ENCODE measurements around the gene IGFLR1. TPM values are rescaled to one million over a fixed set of nuclear protein-coding genes. Genes with fewer than 3 reads are reported as not detected.
A peak's percentile ranks its signal among the peaks of the same experiment; 100 is the strongest.

Gene IGFLR1
- total RNA-seq, 2 experiments from 2014 or later, result 51.7 to 117 TPM

DNA sequence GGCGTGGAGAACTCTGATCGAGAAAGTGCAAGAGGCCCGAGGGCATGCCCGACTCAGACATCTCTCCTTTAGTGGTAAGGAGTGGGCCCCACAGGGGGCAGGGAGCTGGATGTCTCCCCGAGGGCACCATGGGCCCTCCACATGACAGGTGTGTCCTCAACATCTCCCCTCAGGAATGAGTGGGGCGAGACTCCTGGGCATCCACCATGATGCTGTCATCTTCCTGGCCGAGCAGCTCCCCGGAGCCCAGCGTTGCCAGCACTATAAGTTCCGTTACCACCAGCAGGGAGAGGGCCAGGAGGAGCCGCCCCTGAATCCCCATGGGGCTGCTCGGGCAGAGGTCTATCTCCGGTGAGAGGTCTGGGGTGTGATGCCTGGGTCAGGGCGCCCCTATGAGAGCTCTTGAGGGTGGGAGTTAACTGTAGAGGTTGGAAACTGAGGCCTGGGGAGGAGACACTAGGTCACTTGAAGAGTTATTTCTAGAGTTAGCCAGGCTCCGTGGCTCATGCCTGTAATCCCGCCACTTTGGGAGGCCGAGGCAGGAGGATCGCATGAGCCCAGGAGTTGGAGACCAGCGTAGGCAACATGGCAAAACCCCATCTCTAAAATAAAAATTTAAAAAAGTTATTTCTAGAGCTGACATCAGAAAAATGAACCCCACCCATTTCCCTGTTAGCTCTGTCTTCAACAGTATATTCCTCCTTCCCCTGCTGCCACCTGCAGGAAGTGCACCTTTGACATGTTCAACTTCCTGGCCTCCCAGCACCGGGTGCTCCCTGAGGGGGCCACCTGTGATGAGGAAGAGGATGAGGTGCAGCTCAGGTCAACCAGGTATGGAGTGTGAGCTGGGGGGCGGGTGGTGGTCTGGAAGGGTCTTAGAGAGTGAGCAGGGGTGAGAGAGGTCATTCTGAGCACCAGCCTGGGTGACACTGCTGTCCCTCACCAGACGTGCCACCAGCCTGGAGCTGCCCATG, 5.1 kb downstream of the IGFLR1 start:
- CTCF ChIA-PET, result interaction anchor here (0.8 to 2.4 kb wide), 7 partner anchors 10 to 195 kb away, joined by 3 to 9 read pairs (median 5); partner anchors contain the start of gene LIN37
- Mint-ChIP-seq H3K27ac (no peak overlapping the region), H3K36me3 (peaks cover 33% of the 10 kb centered on the region), H3K4me1 (peaks cover 14% of the 10 kb centered on the region), H3K4me3 (no peak overlapping the region), H3K9me3 (ENCODE audit: low read depth) (no peaks in the 10 kb centered on the region), H3K27me3 (no peaks in the 10 kb centered on the region)
- DNase-seq, result peak; percentile 56
- no peak for ATAC-seq

DNA sequence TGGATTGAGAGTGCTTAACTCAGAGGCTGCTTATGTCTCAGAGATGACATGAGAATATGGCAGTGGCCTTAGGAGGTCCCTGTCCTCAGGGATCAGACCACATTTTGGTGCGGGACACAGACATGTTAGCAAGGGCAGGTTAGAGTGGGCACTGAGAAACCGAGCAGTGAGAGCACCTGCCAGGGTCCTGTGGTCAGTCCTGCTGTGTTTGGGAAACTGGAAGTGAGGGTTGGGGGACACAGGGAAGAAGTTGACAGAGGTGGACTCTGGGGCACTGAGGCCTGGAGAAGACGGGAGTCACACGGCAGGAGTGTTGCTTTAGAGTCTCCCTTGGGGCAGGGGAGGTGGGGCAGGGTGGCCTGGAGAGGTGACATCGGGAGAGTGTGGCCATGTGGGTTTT, 7.4 kb downstream of the IGFLR1 start:
- H3K4me1 Mint-ChIP-seq, result peaks cover 7% of the 10 kb centered on the region
- no peaks in the 10 kb centered on the region for H3K27me3 Mint-ChIP-seq
- H3K36me3 Mint-ChIP-seq, result peaks cover 43% of the 10 kb centered on the region
- no peak for DNase-seq
- no peak for ATAC-seq
- no peak overlapping the region for H3K27ac Mint-ChIP-seq
- no peak overlapping the region for H3K4me3 Mint-ChIP-seq
- H3K9me3 Mint-ChIP-seq (ENCODE audit: low read depth), result no peaks in the 10 kb centered on the region
- CTCF ChIA-PET, result interaction anchor here (1.5 kb wide), 1 partner anchor 23 kb away, joined by 3 read pairs; no protein-coding TSS in a partner anchor

DNA sequence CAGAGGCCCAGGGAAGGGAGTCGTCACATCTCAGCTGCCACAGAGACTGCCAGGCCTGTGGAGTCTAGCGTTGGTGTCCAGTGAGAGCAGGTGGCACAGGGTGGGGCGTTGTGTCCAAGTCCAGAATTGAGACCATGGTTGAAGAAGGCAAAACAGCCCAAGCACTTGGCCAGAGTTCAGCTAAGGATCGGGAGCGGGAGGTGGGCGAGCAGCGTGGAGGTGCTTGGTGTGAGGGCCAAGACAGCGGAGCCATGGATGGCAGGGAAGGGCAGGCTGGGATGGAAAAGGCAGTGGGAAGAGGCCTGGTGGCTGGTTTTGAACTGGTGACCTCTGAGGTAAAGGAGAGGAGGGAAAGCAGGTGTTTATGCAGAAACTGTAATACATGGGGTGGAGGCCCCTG, 8.0 kb downstream of the IGFLR1 start:
- CTCF ChIA-PET, result interaction anchor here (1.5 kb wide), 1 partner anchor 22 kb away, joined by 3 read pairs; no protein-coding TSS in a partner anchor
- ATAC-seq (no peak), DNase-seq (no peak)
- Mint-ChIP-seq H3K27me3 (no peaks in the 10 kb centered on the region), H3K27ac (peak overlapping the region; percentile 12), H3K4me1 (peaks cover 2% of the 10 kb centered on the region), H3K9me3 (ENCODE audit: low read depth) (no peaks in the 10 kb centered on the region), H3K4me3 (no peak overlapping the region), H3K36me3 (peaks cover 46% of the 10 kb centered on the region)

DNA sequence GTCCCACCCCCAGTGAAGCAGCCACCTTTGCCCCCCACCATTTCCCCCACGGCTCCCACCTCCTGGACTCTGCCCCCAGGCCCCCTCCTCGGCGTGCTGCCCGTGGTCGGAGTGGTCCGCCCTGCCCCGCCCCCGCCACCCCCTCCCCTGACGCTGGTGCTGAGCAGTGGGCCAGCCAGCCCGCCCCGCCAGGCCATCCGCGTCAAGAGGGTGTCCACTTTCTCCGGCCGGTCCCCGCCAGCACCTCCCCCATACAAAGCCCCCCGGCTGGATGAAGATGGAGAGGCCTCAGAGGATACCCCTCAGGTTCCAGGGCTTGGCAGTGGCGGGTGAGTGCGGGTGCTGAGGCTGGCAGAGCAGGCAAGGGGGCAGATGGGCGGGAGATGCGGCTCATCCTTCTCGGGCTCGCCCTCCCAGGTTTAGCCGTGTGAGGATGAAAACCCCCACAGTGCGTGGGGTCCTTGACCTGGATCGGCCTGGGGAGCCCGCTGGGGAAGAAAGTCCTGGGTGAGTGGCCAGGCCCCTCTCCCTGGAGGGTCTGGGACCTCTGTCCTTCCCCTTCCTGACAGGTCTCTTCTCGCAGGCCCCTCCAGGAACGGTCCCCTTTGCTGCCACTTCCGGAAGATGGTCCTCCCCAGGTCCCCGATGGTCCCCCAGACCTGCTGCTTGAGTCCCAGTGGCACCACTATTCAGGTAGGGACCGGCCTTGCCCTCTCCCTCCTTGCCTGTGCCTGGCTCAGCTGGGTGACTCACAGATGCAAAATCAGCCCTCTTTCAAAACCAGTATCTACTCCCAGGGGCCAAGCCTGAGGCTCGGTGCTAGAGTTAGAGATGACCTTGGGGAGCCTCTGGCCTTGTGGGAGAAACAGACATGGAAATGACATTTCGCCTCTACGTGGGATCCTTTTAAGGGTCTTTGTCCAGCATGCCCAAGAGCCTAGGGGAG, 8.8 kb downstream of the IGFLR1 start:
- H3K27me3 Mint-ChIP-seq, result no peaks in the 10 kb centered on the region
- H3K27ac Mint-ChIP-seq, result no peak overlapping the region
- no peak overlapping the region for H3K4me3 Mint-ChIP-seq
- no peaks in the 10 kb centered on the region for H3K9me3 Mint-ChIP-seq (ENCODE audit: low read depth)
- no peak for ATAC-seq
- DNase-seq, result no peak
- CTCF ChIA-PET, result no interaction called here
- H3K4me1 Mint-ChIP-seq, result peaks cover 2% of the 10 kb centered on the region
- peaks cover 48% of the 10 kb centered on the region for H3K36me3 Mint-ChIP-seq

DNA sequence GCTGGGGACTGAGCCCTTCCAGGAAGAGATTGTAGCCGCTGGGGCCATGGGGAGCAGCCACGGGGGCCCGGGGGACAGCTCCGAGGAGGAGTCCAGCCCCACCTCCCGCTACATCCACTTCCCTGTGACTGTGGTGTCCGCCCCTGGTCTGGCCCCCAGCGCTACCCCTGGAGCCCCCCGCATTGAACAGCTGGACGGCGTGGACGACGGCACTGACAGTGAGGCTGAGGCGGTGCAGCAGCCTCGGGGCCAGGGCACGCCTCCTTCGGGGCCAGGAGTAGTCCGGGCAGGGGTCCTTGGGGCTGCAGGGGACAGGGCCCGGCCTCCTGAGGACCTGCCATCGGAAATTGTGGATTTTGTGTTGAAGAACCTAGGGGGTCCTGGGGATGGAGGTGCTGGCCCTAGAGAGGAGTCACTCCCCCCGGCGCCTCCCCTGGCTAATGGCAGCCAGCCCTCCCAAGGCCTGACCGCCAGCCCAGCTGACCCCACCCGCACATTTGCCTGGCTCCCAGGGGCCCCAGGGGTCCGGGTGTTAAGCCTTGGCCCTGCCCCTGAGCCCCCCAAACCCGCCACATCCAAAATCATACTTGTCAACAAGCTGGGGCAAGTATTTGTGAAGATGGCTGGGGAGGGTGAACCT, 9.6 kb downstream of the IGFLR1 start:
- H3K9me3 Mint-ChIP-seq (ENCODE audit: low read depth), result no peaks in the 10 kb centered on the region
- H3K4me1 Mint-ChIP-seq, result peaks cover 2% of the 10 kb centered on the region
- no peaks in the 10 kb centered on the region for H3K27me3 Mint-ChIP-seq
- H3K4me3 Mint-ChIP-seq, result no peak overlapping the region
- H3K27ac Mint-ChIP-seq, result no peak overlapping the region
- DNase-seq, result no peak
- ATAC-seq, result no peak
- CTCF ChIA-PET, result interaction anchor here (1.6 kb wide), 1 partner anchor 87 kb away, joined by 3 read pairs; no protein-coding TSS in a partner anchor
- H3K36me3 Mint-ChIP-seq, result peaks cover 46% of the 10 kb centered on the region

DNA sequence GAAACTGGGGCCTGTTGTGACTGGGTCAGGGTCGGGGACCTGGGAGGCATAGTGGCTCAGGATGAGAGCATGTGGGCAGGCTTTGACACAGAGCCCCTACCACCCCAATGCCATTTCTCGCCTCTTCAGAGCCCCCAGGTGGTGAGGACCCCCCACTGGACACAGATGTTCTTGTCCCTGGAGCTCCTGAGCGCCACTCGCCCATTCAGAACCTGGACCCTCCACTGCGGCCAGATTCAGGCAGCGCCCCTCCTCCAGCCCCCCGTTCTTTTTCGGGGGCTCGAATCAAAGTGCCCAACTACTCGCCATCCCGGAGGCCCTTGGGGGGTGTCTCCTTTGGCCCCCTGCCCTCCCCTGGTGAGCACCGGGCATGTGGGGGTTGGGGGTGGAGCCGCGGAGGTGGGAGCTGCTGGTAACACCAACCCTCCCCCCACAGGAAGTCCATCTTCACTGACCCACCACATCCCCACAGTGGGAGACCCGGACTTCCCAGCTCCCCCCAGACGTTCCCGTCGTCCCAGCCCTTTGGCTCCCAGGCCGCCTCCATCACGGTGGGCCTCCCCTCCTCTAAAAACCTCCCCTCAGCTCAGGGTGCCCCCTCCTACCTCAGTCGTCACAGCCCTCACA, 10.4 kb downstream of the IGFLR1 start:
- CTCF ChIA-PET, result interaction anchor here (1.6 kb wide), 1 partner anchor 87 kb away, joined by 3 read pairs; no protein-coding TSS in a partner anchor
- ATAC-seq (no peak), DNase-seq (no peak)
- Mint-ChIP-seq H3K4me3 (no peak overlapping the region), H3K27me3 (no peaks in the 10 kb centered on the region), H3K36me3 (peaks cover 48% of the 10 kb centered on the region), H3K27ac (no peak overlapping the region), H3K4me1 (no peaks in the 10 kb centered on the region), H3K9me3 (ENCODE audit: low read depth) (no peaks in the 10 kb centered on the region)

DNA sequence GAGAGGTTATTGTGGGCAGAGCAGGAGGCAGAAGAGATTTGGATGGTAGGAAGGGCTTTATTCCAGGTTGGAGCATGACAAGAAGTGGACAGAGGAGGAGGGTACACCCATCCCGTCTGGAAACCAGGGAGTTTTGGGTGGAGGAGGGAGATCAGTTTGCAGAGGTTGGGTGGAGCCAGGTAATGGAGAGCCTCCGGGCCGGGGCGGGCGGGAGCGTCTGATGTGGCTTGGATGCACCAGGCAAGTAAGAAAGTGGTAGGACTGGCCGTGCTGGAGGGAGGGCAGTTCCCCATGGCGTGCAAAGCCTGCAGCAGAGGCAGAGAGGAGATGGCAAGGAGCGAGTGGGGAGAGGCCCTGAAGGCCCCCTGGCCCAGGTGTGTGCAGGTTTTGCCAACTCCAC, 10.9 kb downstream of the IGFLR1 start:
- H3K36me3 Mint-ChIP-seq, result peaks cover 49% of the 10 kb centered on the region
- CTCF ChIA-PET, result interaction anchor here (1.6 kb wide), 1 partner anchor 88 kb away, joined by 3 read pairs; no protein-coding TSS in a partner anchor
- no peaks in the 10 kb centered on the region for H3K9me3 Mint-ChIP-seq (ENCODE audit: low read depth)
- ATAC-seq (no peak), DNase-seq (no peak)
- no peaks in the 10 kb centered on the region for H3K27me3 Mint-ChIP-seq
- H3K4me1 Mint-ChIP-seq, result no peaks in the 10 kb centered on the region
- H3K4me3 Mint-ChIP-seq, result no peak overlapping the region
- H3K27ac Mint-ChIP-seq, result peak overlapping the region; percentile 20

DNA sequence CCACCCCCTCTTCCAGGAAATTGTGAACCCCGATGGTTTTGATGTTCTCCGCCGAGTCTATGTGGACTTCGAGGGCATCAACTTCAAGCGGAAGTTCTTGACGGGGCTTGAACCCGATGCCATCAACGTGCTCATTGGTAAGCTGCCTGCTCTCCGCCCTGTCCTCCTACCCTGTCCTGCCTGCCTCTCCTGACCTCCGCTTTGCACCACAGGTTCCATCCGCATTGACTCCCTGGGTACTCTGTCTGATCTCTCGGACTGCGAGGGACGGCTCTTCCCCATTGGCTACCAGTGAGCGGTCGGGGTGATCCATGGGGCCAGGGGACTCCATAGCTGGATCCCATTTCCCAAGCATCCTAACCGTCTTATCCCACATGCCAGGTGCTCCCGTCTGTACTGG, 11.9 kb downstream of the IGFLR1 start:
- Mint-ChIP-seq H3K27ac (no peak overlapping the region), H3K27me3 (no peaks in the 10 kb centered on the region), H3K4me3 (no peak overlapping the region), H3K9me3 (ENCODE audit: low read depth) (no peaks in the 10 kb centered on the region), H3K36me3 (peaks cover 55% of the 10 kb centered on the region), H3K4me1 (no peaks in the 10 kb centered on the region)
- CTCF ChIA-PET, result interaction anchor here (0.6 kb wide), 1 partner anchor 187 kb away, joined by 3 read pairs; no protein-coding TSS in a partner anchor
- no peak for DNase-seq
- ATAC-seq, result no peak

DNA sequence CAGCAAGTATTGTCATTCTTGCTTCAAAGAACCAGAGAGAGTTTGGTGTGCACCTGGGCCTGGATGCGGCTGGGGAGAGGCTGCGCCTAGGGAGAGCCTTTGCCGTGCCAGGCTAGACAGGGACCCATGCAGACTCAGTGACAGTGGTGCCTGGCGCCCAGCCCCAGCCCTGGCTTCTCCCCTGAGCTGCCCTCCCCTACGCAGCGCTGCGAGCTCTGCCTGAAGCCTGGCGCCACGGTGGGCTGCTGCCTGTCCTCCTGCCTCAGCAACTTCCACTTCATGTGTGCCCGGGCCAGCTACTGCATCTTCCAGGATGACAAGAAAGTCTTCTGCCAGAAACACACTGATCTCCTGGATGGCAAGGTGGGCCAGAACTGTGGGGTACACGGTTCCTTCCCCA, 12.5 kb downstream of the IGFLR1 start:
- Mint-ChIP-seq H3K36me3 (peaks cover 58% of the 10 kb centered on the region), H3K27me3 (no peaks in the 10 kb centered on the region), H3K9me3 (ENCODE audit: low read depth) (no peaks in the 10 kb centered on the region), H3K4me3 (no peak overlapping the region), H3K27ac (no peak overlapping the region), H3K4me1 (no peaks in the 10 kb centered on the region)
- ATAC-seq (no peak), DNase-seq (no peak)
- CTCF ChIA-PET, result no interaction called here

DNA sequence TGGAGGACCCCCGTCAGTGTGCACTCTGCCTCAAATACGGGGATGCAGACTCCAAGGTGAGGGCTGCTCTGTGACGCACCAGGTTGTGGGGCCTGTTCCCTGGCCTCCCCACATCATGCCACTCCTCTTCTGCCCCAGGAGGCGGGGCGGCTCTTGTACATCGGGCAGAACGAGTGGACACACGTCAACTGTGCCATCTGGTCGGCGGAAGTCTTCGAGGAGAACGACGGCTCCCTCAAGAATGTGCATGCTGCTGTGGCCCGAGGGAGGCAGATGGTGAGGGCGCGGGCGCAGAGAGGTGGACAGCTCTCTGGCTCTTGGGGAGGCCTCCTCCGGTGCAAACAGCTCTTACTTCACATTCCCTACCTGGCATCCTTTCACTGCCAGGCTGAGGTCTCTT, 13.2 kb downstream of the IGFLR1 start:
- CTCF ChIA-PET, result interaction anchor here (1.2 kb wide), 1 partner anchor 10 kb away, joined by 3 read pairs; no protein-coding TSS in a partner anchor
- Mint-ChIP-seq H3K27ac (no peak overlapping the region), H3K36me3 (peaks cover 57% of the 10 kb centered on the region), H3K9me3 (ENCODE audit: low read depth) (no peaks in the 10 kb centered on the region), H3K4me1 (no peaks in the 10 kb centered on the region), H3K4me3 (no peak overlapping the region), H3K27me3 (no peaks in the 10 kb centered on the region)
- DNase-seq (no peak), ATAC-seq (no peak)

DNA sequence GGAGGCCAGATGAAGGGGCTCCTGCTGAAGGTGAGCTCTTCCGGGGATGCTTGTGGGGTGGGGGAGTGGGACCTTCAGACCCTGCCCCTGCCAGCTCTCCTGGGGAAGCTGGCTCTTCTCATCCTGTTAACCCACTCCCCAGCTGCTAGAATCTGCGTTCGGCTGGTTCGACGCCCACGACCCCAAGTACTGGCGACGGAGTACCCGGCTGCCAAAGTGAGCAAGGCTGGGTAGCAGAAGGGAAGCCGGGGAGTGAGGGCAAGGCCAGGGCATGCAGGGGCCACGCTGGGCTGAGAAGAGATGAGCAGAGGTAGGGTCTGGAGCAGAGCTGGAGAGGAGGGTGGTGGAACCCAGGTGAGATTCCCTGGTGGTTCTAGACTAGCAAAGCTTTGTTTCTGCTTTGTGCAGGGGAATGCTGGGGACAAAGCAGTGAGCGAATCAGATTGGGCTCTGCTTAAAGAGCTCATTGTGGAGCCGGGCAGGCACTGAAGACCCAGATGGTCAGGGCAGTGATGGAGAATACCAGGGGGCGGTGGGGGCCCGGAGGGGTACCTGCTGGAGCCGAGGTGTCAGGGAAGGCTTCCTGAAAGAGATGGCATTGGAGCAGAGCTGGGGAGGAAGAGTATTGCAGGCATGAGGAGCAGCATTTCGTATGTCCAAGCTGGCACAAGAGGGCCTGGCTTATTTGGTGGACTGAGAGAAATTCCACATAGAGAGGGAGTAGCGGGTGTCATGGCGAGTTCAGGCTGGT, 14.1 kb downstream of the IGFLR1 start:
- no peak overlapping the region for H3K4me3 Mint-ChIP-seq
- CTCF ChIA-PET, result interaction anchor here (1.2 kb wide), 1 partner anchor 9 kb away, joined by 3 read pairs; no protein-coding TSS in a partner anchor
- peaks cover 62% of the 10 kb centered on the region for H3K36me3 Mint-ChIP-seq
- no peak for DNase-seq
- H3K27me3 Mint-ChIP-seq, result no peaks in the 10 kb centered on the region
- ATAC-seq, result no peak
- H3K4me1 Mint-ChIP-seq, result no peaks in the 10 kb centered on the region
- no peak overlapping the region for H3K27ac Mint-ChIP-seq
- no peaks in the 10 kb centered on the region for H3K9me3 Mint-ChIP-seq (ENCODE audit: low read depth)
